GM21528 (cell line): ENCODE measurements around the gene DELE1.

Experiments
- ATAC-seq: cut with Tn5 transposase; IDR thresholded peaks from one replicate; pipeline ENCODE4 v1.9.1; 2021; ENCODE audit warnings: mild to moderate bottlenecking, moderate library complexity; ENCODE audit not compliant: unreplicated experiment, low FRiP score

DELE1 gene

DNA sequence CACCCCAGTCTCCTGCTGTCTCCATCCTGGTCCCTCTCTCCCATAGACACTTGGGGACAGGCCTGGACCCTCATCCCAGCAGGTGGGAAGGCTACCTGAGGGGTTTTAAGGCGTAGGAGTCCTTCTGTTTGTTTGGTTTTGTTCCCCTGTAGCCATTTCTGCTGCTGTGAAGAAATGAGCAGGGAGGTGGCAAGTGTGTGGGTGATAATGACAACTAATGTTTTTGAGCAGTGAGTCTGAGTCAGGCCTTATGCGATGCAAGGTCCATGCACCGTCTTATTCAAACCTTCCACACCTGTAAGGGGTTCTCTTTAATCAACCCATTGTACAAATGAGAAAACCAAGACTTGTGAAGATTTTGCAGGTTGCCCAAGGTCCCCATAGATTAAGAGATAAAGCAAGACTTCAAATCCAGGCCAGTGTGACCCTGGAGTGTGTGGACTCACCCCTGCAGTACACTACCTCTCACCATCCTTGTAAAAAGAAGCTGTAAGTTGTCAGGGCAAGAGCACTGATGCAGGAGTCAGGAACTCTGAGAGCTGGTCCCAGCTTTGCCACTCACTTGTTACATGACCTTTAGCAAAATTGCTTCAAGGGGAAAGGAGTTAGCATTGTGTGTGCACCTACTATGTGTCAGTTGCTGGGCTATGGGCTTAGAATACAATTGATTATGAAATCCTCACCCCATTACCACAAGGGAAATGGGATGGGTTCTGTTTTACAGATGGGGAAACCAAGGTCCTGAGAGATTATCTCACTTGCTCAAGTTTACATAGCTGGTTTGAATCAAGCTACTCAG lies 26.7 kb downstream of the DELE1 start:
- ATAC-seq: no peak

DNA sequence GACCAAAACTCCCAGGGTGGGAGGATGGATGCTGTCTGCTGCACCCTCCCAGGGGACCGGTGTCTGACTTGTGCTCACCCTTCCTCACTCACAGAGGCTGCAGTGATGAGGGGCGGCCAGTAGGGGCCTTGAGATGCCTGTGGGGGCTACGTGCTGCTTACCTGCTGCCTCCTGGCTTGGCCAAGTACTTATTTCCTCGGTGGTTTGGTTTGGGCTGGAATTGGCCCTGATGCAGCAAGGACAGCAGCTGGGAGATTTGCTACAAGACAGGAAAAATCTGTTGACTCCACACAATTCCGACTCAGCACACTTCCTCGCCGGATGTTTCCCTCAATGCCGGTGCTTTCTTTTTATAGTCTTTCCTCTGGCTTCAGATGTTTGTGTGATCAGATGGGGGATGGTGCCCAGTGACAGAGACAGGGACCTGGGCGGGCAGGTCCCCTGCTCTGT lies 27.7 kb downstream of the DELE1 start:
- no peak for ATAC-seq

GRCh38 chr5:141952020-141952419 lies 28.3 kb downstream of the DELE1 start:
- no peak for ATAC-seq

- no peak for ATAC-seq
Observed at GRCh38 chr5:141954194-141954593, 30.5 kb downstream of the DELE1 start.

GRCh38 chr5:141957367-141957996 lies 33.8 kb downstream of the DELE1 start:
- no peak for ATAC-seq

GRCh38 chr5:141958113-141958512 lies 34.4 kb downstream of the DELE1 start, which contains the start of gene PCDH12:
Gene PCDH12 (minus strand): TSS chr5:141958202. CDS start chr5:141957851, 351 bp downstream.
- no peak for ATAC-seq

DNA sequence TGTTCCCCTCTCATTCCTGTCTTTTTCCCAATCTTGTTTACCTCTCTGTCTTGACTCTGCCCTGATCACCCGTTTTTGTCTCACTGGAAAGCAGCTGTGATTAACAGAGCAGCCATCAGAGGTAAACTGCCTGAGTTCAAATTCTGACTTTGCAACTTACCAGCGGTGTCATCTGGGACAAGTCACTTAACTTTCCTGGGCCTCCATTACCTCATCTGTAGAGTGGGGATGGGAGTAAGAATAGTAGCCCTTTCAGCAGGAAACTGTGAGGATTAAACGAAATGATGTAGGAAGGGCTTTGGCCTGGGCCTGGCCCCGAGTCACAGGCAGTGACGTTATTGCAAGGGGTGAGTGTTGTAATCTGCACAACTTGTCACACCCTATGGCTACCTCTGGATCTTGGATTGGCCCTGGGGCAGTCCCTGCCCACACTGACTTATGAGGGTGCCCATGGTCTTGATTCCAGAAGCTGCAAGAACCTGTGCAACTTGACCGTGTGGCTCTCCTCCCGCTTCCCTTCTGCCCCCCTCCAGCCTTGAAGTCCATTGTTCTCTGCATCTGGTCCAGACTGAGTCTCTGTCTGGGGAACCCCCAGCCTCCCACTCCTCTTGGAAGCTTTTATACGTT lies 35.0 kb downstream of the DELE1 start:
- no peak for ATAC-seq

GRCh38 chr5:141960018-141960417 lies 36.3 kb downstream of the DELE1 start:
- ATAC-seq: no peak

- ATAC-seq: peak; percentile 89
Observed at GRCh38 chr5:141960449-141961323, 37.0 kb downstream of the DELE1 start.

GRCh38 chr5:141961466-141961865 lies 37.8 kb downstream of the DELE1 start:
- ATAC-seq: no peak

GRCh38 chr5:141963701-141964100 lies 40.0 kb downstream of the DELE1 start:
- ATAC-seq: no peak

DNA sequence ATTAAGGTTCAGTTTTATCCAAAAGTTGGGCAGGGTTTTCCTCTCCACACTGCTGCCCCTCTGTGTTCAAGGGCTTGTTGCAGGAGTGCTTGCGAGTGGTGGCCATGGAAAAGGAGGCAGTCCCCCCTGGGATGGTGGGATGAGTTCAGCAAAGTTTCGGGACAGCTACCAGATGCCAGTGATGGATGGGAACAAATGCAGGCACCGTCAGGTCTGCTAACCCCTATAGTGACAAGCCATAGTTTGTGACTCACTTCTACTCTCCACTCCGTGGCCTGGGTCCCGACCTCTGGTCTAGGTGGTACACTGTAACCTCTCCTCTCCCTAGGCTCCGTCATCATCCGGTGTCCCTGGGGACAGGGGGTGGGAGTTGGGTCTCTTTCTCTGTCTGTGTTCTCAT lies 41.4 kb downstream of the DELE1 start:
- ATAC-seq: no peak

- no peak for ATAC-seq
Observed at GRCh38 chr5:141966275-141966962, 42.7 kb downstream of the DELE1 start.

DNA sequence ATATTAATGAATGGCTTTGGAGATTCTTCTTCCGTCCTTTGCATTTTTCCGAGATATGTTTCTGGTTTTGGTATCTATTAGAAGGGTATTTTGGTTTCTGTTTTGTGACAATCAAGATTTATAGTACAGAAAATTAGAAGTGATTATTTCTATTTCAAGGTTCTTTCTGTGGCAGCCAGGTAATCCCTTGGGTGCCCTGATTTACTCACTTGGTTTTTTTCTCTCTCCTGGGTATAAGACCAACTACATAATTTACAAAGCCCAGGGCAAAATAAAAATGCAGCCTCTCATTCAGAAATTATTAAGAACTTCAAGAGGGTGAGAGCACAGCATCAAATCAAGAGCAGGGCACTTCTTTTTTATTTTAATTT lies 43.3 kb downstream of the DELE1 start:
- no peak for ATAC-seq

DNA sequence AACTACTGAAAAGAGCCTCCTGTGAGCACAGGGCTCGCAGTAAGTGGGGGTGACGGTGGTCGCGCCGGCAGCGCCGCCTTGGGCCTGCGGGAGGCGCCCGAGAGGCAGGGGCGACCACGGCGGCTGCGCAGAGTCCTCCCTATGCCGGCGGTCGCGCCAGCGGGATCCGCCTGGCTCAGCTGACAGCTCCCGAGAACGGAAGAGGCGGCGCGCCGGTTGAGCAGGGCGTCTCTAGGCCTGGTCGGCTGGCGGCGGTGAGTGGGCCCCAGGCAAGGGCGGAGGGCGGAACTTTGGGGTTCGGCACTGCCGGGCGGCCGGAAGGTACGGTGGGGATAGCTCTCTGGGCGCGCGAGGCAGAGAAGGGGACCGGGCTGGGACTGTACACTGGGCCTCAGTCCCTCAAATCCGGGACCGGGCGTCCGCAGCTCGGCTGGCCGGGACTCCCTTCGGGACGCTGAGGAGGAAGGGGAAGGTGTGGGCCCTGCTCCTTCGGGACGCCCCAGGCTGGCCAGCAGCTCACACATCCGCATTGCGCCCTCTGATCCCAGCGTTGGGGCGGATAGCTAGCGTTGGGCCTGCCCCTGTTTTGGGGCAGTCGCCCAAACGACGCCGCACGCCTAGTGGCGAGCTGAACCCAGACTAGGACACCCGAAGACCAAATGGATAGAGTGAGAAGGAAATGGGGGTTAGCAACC lies 45.4 kb downstream of the DELE1 start, which contains the start of gene RNF14:
Gene RNF14 (plus strand): TSS at position 192 of the 695 bp plus-strand sequence. CDS start 4,484 bp downstream, outside the sequence.
- peak; percentile 93 for ATAC-seq

GRCh38 chr5:141969783-141970771 lies 46.4 kb downstream of the DELE1 start:
- peak; percentile 64 for ATAC-seq

DNA sequence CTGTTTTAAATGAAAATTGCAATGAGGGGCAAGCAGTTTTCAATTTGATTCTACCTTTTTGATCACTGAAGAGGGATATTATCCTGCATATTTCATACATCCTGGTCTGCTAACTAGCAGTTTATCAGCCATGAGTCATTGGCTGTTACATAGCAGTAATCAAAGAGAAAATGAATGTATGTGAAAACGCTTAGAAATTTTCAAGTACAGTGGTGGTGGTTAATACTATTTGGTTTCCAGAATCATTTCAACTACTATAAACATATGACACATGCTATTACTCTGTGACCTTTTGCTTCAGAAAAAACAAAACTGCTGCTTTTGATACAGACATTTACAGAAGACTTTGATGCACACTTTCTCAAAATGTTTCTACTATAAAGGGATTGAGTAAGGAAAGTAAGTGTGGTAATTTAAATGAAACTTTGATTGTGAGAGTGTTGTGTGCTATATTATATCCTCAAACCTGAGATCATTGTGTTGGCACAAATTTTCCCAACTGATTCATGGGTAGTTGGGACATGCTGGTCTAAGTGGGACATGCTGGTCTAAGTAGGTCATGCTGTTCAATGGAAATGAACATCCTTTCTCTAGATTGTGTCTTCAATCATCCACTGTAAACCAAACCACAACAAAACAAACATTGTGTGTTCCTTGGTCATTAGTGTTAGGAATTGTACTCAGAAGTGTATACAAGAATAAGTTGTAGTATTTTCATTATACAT lies 50.4 kb downstream of the DELE1 start:
- ATAC-seq: no peak
